HCT116 (cell line): ENCODE results near the gene NSRP1. TPM values are rescaled to one million over a fixed set of nuclear protein-coding genes. Genes with fewer than 3 reads are reported as not detected.

Experiments used
- ATAC-seq: fragments of 200-7000 bp; cut with Tn5 transposase; 2 replicates; pipeline ENCODE4 v1.9.1; 2020; ENCODE audit warnings: mild to moderate bottlenecking, moderate library complexity
- BruUV-seq: library from RNA; stranded (reverse); fragments of 400-500 nt; replicated peaks from 2 replicates; lab custom pipeline; 2021; lab: Mats Ljungman, UMichigan
- CTCF ChIA-PET: fragments of 300-600 bp; sonication (Branson Sonifier 250); formaldehyde crosslinking; loops from one replicate; lab custom pipeline; 2021; ENCODE audit warnings: antibody characterized with exemption; lab: Charles Lee
- POLR2A ChIA-PET: fragments of 300-600, 350-600 bp; sonication (Branson Sonifier 250); formaldehyde crosslinking; loops from one replicate; lab custom pipeline; 2021; ENCODE audit warnings: antibody characterized with exemption; lab: Charles Lee
- RAD21 ChIA-PET, 2 experiments: fragments of 300-600 bp; sonication (Branson Sonifier 250); formaldehyde crosslinking; loops; one replicate each; lab custom pipeline; 2023; ENCODE audit warnings: low total read pairs in 2 of 2; ENCODE audit not compliant: uncharacterized antibody in 2 of 2, unreplicated experiment in 2 of 2, low non-redundant PET in 1 of 2; lab: Charles Lee
- DNase-seq: peaks from one replicate; pipeline ENCODE4 v3.0.0-alpha.2; 2010; ENCODE audit warnings: low read depth, low spot score
- H2AFZ ChIP-seq: fragments of 200-600 bp; shearing (Covaris generic), sonication (generic); 2 replicates; pipeline ENCODE4 v1.6.1; 2017; ENCODE audit warnings: low read depth, mixed run types, mixed read lengths, antibody characterized with exemption, low read length; ENCODE audit not compliant: poor library complexity, severe bottlenecking
- H3K27ac ChIP-seq: 2 replicates; pipeline ENCODE4 v1.5.1; 2012; ENCODE audit warnings: low read depth, low read length
- H3K27me3 ChIP-seq: fragments of 200-600 bp; sonication (generic); 2 replicates; pipeline ENCODE4 v1.6.1; 2016; ENCODE audit warnings: mixed run types, low read length, mixed read lengths; ENCODE audit not compliant: insufficient read depth
- H3K36me3 ChIP-seq, 2 experiments: fragments of 200-500 bp in 1 of 2; fragments of 200-600 bp in 1 of 2; sonication (Bioruptor generic) in 1 of 2; sonication (generic) in 1 of 2; 2 replicates each; pipeline versions ENCODE4 v1.5.1 to v1.6.1; 2014 to 2016; ENCODE audit warnings: low read length in 2 of 2, inconsistent platforms in 1 of 2, mixed read lengths in 1 of 2, mixed run types in 1 of 2; ENCODE audit not compliant: insufficient read depth in 2 of 2, control insufficient read depth in 1 of 2
- H3K4me1 ChIP-seq, 2 experiments: fragments of 200-600 bp in 1 of 2; sonication (generic) in 1 of 2; 2 replicates each; pipeline versions ENCODE4 v1.5.1 to v1.6.1; 2012 to 2017; ENCODE audit warnings: low read length in 2 of 2, inconsistent platforms in 1 of 2, mild to moderate bottlenecking in 1 of 2, mixed read lengths in 1 of 2, mixed run types in 1 of 2, moderate library complexity in 1 of 2; ENCODE audit not compliant: insufficient read depth in 2 of 2, control insufficient read depth in 1 of 2
- H3K4me2 ChIP-seq: fragments of 200-600 bp; sonication (generic); 2 replicates; pipeline ENCODE4 v1.6.1; 2017; ENCODE audit warnings: mixed run types, low read length, mixed read lengths
- H3K4me3 ChIP-seq, 2 experiments: fragments of 200-600 bp in 1 of 2; sonication (generic) in 1 of 2; replicated peaks in 1 of 2; 2 replicates each; pipeline ENCODE4 v1.5.1; 2011 to 2016; ENCODE audit warnings: low read length in 2 of 2, control low read depth in 1 of 2, low read depth in 1 of 2, mild to moderate bottlenecking in 1 of 2, mixed read lengths in 1 of 2, mixed run types in 1 of 2
- H3K79me2 ChIP-seq: fragments of 200-600 bp; sonication (generic); 2 replicates; pipeline ENCODE4 v1.6.1; 2017; ENCODE audit warnings: mild to moderate bottlenecking, mixed run types, low read length, moderate library complexity, mixed read lengths; ENCODE audit not compliant: insufficient read depth
- H3K9ac ChIP-seq: fragments of 200-600 bp; sonication (generic); 2 replicates; pipeline ENCODE4 v1.6.1; 2016; ENCODE audit warnings: low read length, mixed read lengths
- H3K9me2 ChIP-seq: fragments of 200-600 bp; sonication (generic), shearing (Covaris generic); 2 replicates; pipeline ENCODE4 v1.6.1; 2017; ENCODE audit warnings: mixed run types, mild to moderate bottlenecking, moderate library complexity; ENCODE audit not compliant: insufficient read depth
- H3K9me3 ChIP-seq, 2 experiments: fragments of 200-500 bp in 1 of 2; fragments of 200-600 bp in 1 of 2; sonication (Bioruptor generic) in 1 of 2; sonication (generic) in 1 of 2; 2 replicates each; pipeline ENCODE4 v1.6.1; 2014 to 2017; ENCODE audit warnings: low read length in 2 of 2, mixed read lengths in 2 of 2, inconsistent platforms in 1 of 2, low read depth in 1 of 2, mild to moderate bottlenecking in 1 of 2, mixed run types in 1 of 2, moderate library complexity in 1 of 2; ENCODE audit not compliant: control insufficient read depth in 1 of 2, insufficient read depth in 1 of 2
- H4K20me1 ChIP-seq: fragments of 200-600 bp; sonication (generic), shearing (Covaris generic); 2 replicates; pipeline ENCODE4 v1.6.1; 2017; ENCODE audit warnings: mixed run types, mild to moderate bottlenecking, moderate library complexity; ENCODE audit not compliant: insufficient read depth
- CBX3 ChIP-seq: IDR thresholded peaks from 2 replicates; pipeline ENCODE4 v1.6.1; 2012; ENCODE audit warnings: low read depth
- CEBPB ChIP-seq: IDR thresholded peaks from 2 replicates; pipeline ENCODE4 v1.6.1; 2012; ENCODE audit warnings: low read depth
- ELF1 ChIP-seq: IDR thresholded peaks from 2 replicates; pipeline ENCODE4 v1.6.1; 2012; ENCODE audit warnings: low read depth, borderline replicate concordance
- EZH2phosphoT487 ChIP-seq: fragments of 200-600 bp; IDR thresholded peaks from 2 replicates; pipeline ENCODE4 v1.6.1; 2018; ENCODE audit warnings: antibody characterized with exemption, borderline replicate concordance
- JUND ChIP-seq: IDR thresholded peaks from 2 replicates; pipeline ENCODE4 v1.6.1; 2012
- POLR2A ChIP-seq: IDR thresholded peaks from 2 replicates; pipeline ENCODE4 v1.7.0; 2011; ENCODE audit warnings: borderline replicate concordance; ENCODE audit not compliant: insufficient read depth, insufficient read length; ENCODE audit errors: extremely low read depth
- POLR2AphosphoS5 ChIP-seq: IDR thresholded peaks from 2 replicates; pipeline ENCODE4 v1.6.1; 2011; ENCODE audit warnings: mild to moderate bottlenecking, low read depth, low read length, moderate library complexity
- RAD21 ChIP-seq: IDR thresholded peaks from 2 replicates; pipeline ENCODE4 v1.6.1; 2012; ENCODE audit warnings: low read depth, mild to moderate bottlenecking
- REST ChIP-seq: IDR thresholded peaks from 2 replicates; pipeline ENCODE4 v1.6.1; 2012; ENCODE audit warnings: low read depth
- SIN3A ChIP-seq: IDR thresholded peaks from 2 replicates; pipeline ENCODE4 v1.6.1; 2012; ENCODE audit warnings: low read depth
- SP1 ChIP-seq: IDR thresholded peaks from 2 replicates; pipeline ENCODE4 v1.6.1; 2012; ENCODE audit warnings: low read depth
- ZNF274 ChIP-seq: fragments of 200-500 bp; sonication (Bioruptor generic); IDR thresholded peaks from 2 replicates; pipeline ENCODE4 v1.6.1; 2014; ENCODE audit warnings: mild to moderate bottlenecking, low read depth, low read length, inconsistent platforms
- intact Hi-C: fragments of 100-400 bp; cut with micrococcal nuclease; formaldehyde crosslinking; loops from 2 replicates; pipeline ENCODE4 v1.10.0; 2022
- total RNA-seq: library from RNA; stranded (reverse); gene quantifications from one replicate; pipeline ENCODE4 v1.2.1, GENCODE V29; 2021; ENCODE audit not compliant: unreplicated experiment
- TF ChIP-seq, protein P1 (sequence below): IDR thresholded peaks from 2 replicates; pipeline ENCODE4 v1.6.1; 2012
- TF ChIP-seq, protein P2 (sequence below), 3 experiments: fragments of 200-600 bp in 1 of 3; sonication (generic) in 1 of 3; IDR thresholded peaks in 2 of 3; conservative IDR thresholded peaks in 1 of 3; 2 replicates each; pipeline ENCODE4 v1.5.1; 2012 to 2017; ENCODE audit warnings: low read depth in 2 of 3, low read length in 2 of 3, antibody characterized with exemption in 1 of 3, borderline replicate concordance in 1 of 3, control low read depth in 1 of 3, mild to moderate bottlenecking in 1 of 3, mixed read lengths in 1 of 3, mixed run types in 1 of 3, moderate library complexity in 1 of 3; ENCODE audit not compliant: insufficient read depth in 1 of 3

NSRP1 gene
- total RNA-seq, 1 experiment from 2014 or later, result 24.9 TPM

- CTCF ChIA-PET, result no interaction called here
- intact Hi-C loops, result no loop called here
- H3K79me2 ChIP-seq, result no peaks in the 10 kb centered on the region
- H3K27me3 ChIP-seq, result 0 out of 2 replicates have a peak, but pooled peaks cover 2% of the 10 kb centered on the region
- no peak overlapping the region for H3K27ac ChIP-seq
- no peak overlapping the region for H2AFZ ChIP-seq
- ATAC-seq, result no peak
- H3K4me3 ChIP-seq, result no peak overlapping the region
- BruUV-seq, result no TSS peak
- H3K4me1 ChIP-seq, result peaks cover 0 to 9% of the 10 kb centered on the region in 2 experiments; a peak in 1 of 4 replicates
- H3K36me3 ChIP-seq, result no peaks in the 10 kb centered on the region
- TF ChIP-seq RAD21, result no peak
- no peak for TF ChIP-seq CBX3
- no peak for TF ChIP-seq SIN3A
- no peak for TF ChIP-seq EZH2phosphoT487
- TF ChIP-seq POLR2AphosphoS5, result no peak
- TF ChIP-seq, protein P1, sequence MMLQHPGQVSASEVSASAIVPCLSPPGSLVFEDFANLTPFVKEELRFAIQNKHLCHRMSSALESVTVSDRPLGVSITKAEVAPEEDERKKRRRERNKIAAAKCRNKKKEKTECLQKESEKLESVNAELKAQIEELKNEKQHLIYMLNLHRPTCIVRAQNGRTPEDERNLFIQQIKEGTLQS, result no peak
- TF ChIP-seq ZNF274, result no peak
- H4K20me1 ChIP-seq, result no peaks in the 10 kb centered on the region
- RAD21 ChIA-PET, result no interaction called here
- H3K9me2 ChIP-seq, result no peaks in the 10 kb centered on the region
- H3K9ac ChIP-seq, result no peak overlapping the region
- H3K9me3 ChIP-seq, result no peaks in the 10 kb centered on the region
- DNase-seq, result no peak
- POLR2A ChIA-PET, result no interaction called here
- no peak overlapping the region for H3K4me2 ChIP-seq
These were observed 108.5 kb downstream of the NSRP1 start for GRCh38 chr17:30225112-30225511.

DNA sequence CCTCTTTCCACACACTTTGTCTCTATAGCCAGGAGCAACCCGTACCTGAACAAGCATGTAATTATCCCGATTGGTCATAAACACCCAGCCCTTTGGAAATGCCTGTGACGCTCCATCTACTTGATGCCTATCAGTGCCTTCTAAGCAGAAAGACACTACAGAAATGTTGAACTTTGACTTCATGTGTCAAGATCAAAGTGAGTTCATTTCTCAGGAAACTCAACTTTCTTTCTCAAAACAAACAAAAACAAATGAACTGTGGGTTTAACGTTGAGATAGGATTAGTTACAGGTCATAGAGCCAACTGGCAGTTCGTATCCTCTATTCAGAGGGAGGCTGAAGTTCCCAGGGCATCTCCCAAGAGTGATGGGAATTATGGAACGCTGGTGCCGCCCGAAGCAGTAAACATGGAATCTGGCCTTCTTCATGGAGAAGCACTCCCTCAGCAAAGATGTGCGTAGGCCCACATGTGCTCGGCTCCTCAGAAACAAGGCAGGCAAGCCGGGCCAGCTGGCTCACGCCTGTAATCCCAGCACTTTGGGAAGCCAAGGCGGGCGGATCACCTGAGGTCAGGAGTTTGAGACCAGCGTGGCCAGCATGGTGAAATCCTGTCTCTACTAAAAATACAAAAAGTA is 109.4 kb downstream of the NSRP1 start:
- no peak overlapping the region for H2AFZ ChIP-seq
- H3K4me1 ChIP-seq, result peaks cover 0 to 9% of the 10 kb centered on the region in 2 experiments; a peak in 1 of 4 replicates
- ChIA-PET POLR2A (no interaction called here), RAD21 (no interaction called here), CTCF (no interaction called here)
- no peak overlapping the region for H3K9ac ChIP-seq
- H3K9me3 ChIP-seq, result no peaks in the 10 kb centered on the region
- no peak for DNase-seq
- no peaks in the 10 kb centered on the region for H3K9me2 ChIP-seq
- no peaks in the 10 kb centered on the region for H3K36me3 ChIP-seq
- no peaks in the 10 kb centered on the region for H4K20me1 ChIP-seq
- no peak overlapping the region for H3K4me2 ChIP-seq
- no peak overlapping the region for H3K4me3 ChIP-seq
- intact Hi-C loops, result no loop called here
- 0 out of 2 replicates have a peak, but pooled peaks cover 9% of the 10 kb centered on the region for H3K27me3 ChIP-seq
- no peaks in the 10 kb centered on the region for H3K79me2 ChIP-seq
- no peak overlapping the region for H3K27ac ChIP-seq
- no TSS peak for BruUV-seq
- ATAC-seq, result no peak
- no peak for TF ChIP-seq POLR2A
- no peak for TF ChIP-seq RAD21
- TF ChIP-seq REST, result no peak
- TF ChIP-seq POLR2AphosphoS5, result no peak
- TF ChIP-seq, protein P2, sequence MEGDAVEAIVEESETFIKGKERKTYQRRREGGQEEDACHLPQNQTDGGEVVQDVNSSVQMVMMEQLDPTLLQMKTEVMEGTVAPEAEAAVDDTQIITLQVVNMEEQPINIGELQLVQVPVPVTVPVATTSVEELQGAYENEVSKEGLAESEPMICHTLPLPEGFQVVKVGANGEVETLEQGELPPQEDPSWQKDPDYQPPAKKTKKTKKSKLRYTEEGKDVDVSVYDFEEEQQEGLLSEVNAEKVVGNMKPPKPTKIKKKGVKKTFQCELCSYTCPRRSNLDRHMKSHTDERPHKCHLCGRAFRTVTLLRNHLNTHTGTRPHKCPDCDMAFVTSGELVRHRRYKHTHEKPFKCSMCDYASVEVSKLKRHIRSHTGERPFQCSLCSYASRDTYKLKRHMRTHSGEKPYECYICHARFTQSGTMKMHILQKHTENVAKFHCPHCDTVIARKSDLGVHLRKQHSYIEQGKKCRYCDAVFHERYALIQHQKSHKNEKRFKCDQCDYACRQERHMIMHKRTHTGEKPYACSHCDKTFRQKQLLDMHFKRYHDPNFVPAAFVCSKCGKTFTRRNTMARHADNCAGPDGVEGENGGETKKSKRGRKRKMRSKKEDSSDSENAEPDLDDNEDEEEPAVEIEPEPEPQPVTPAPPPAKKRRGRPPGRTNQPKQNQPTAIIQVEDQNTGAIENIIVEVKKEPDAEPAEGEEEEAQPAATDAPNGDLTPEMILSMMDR (IDR thresholded peaks at IDR 0.05 in 2 of 3, conservative IDR thresholded peaks at IDR 0.05 in 1 of 3; ENCODE audit: borderline replicate concordance in 1 of 3, insufficient read depth in 1 of 3, low read depth in 2 of 3, low read length in 2 of 3), result no peak
- TF ChIP-seq, protein P1, result no peak
- no peak for TF ChIP-seq ZNF274
- no peak for TF ChIP-seq ELF1
- no peak for TF ChIP-seq JUND
- TF ChIP-seq CEBPB, result no peak
- no peak for TF ChIP-seq SP1
- no peak for TF ChIP-seq CBX3
- TF ChIP-seq EZH2phosphoT487, result no peak
